Fibroblast of pulmonary artery (primary cell): ENCODE data around the gene SMC3.

Experiments used
- DNase-seq: peaks from one replicate; pipeline ENCODE4 v3.0.0-alpha.2; 2010; ENCODE audit warnings: low read depth
- H3K4me3 ChIP-seq: replicated peaks from 2 replicates; pipeline ENCODE4 v1.5.1; 2011; ENCODE audit warnings: low read depth, mild to moderate bottlenecking, control low read depth, low read length, moderate library complexity
- TF ChIP-seq, protein P1 (sequence below): IDR thresholded peaks from 2 replicates; pipeline ENCODE4 v1.5.1; 2011; ENCODE audit warnings: mild to moderate bottlenecking, control low read depth, low read length, inconsistent platforms; ENCODE audit errors: missing control alignments

SMC3 gene

DNA sequence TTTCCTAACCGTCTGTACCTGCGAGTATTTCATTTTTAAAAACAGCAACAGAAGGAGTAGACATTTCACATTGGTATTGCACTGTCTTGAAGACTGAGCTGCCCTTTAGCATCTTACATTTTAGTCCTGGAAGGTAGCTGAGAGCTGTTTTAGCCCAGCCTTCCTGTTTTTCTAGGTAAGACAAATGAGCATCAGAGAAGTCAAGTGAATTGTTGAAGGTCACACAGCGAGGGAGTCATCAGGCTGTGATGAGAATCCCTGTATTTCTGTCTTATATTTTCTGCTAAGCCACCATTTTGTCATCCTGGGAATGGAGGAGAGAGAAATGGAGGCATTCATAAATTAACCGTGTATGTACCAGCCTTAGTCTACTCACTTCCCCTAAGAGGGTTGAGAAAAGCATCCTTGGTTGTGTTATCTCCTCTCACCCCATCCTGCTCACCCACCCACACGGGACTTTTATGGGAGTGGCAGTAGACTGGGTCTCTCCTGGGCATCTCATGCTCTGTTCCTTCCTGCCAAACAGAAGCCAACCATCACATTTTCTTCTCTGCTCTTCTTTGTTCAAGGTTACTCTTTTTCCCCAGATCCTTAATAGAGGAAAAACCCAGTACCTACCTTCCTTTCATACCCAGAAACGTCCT, 85.1 kb downstream of the SMC3 start:
- H3K4me3 ChIP-seq = no peak overlapping the region
- TF ChIP-seq, protein P1, sequence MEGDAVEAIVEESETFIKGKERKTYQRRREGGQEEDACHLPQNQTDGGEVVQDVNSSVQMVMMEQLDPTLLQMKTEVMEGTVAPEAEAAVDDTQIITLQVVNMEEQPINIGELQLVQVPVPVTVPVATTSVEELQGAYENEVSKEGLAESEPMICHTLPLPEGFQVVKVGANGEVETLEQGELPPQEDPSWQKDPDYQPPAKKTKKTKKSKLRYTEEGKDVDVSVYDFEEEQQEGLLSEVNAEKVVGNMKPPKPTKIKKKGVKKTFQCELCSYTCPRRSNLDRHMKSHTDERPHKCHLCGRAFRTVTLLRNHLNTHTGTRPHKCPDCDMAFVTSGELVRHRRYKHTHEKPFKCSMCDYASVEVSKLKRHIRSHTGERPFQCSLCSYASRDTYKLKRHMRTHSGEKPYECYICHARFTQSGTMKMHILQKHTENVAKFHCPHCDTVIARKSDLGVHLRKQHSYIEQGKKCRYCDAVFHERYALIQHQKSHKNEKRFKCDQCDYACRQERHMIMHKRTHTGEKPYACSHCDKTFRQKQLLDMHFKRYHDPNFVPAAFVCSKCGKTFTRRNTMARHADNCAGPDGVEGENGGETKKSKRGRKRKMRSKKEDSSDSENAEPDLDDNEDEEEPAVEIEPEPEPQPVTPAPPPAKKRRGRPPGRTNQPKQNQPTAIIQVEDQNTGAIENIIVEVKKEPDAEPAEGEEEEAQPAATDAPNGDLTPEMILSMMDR = no peak
- no peak for DNase-seq
